Measurements from ENCODE around the gene TFEB. TPM values are rescaled to one million over a fixed set of nuclear protein-coding genes. Genes with fewer than 3 reads are reported as not detected.

The TFEB gene
- total RNA-seq, 2 donors from 2014 or later, result 4.9 to 10.1 TPM

DNA sequence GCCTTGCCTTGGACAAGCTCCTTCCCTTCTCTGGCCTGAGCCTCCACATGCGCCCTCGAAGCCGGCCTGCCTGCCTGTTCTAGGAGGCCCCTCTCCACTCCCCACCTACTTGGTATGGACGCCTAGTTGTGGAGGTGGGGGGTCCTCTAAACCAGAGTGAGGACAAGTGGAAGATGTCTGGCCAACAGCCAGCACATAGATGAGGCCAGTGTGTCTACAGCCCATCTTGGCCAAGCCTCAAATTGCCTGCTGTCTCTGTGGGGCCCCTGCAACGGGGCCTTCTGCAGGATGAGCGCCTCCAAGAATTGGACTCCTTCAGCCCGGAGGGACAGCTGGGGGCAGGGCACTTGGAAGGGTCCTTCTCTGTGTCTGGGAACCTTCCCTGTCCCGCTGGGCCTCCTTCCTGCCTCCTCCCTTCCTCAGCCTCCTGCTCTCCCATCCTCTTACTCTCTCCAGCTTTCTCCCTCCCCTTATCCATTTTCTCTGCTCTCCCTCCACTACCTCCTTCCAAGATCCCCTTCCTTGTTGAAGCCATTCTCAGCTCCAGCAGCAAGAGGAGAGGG, 95.5 kb downstream of the TFEB start:
- Histone ChIP-seq H3K27me3 (peaks cover 0 to 25% of the 10 kb centered on the region in 2 donors), H3K36me3 (replicated peaks in 1 of 2; ENCODE audit: insufficient read depth in 1 of 2, low read depth in 2 of 2) (no peaks in the 10 kb centered on the region), H3K27ac (no peak overlapping the region), H3K4me3 (no peak overlapping the region), H3K9me3 (no peaks in the 10 kb centered on the region), H3K4me1 (peaks cover 25% of the 10 kb centered on the region)
- intact Hi-C loops (cut with DNase I), result no loop called here
- DNase-seq (no peak), ATAC-seq (no peak)
- TF ChIP-seq, protein P1, sequence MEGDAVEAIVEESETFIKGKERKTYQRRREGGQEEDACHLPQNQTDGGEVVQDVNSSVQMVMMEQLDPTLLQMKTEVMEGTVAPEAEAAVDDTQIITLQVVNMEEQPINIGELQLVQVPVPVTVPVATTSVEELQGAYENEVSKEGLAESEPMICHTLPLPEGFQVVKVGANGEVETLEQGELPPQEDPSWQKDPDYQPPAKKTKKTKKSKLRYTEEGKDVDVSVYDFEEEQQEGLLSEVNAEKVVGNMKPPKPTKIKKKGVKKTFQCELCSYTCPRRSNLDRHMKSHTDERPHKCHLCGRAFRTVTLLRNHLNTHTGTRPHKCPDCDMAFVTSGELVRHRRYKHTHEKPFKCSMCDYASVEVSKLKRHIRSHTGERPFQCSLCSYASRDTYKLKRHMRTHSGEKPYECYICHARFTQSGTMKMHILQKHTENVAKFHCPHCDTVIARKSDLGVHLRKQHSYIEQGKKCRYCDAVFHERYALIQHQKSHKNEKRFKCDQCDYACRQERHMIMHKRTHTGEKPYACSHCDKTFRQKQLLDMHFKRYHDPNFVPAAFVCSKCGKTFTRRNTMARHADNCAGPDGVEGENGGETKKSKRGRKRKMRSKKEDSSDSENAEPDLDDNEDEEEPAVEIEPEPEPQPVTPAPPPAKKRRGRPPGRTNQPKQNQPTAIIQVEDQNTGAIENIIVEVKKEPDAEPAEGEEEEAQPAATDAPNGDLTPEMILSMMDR (IDR thresholded peaks at IDR 0.05), result no peak
- TF ChIP-seq POLR2A (IDR thresholded peaks at IDR 0.05), result no peak
- 71 to 97% methylated on average over 5 to 8 of the region's 8 CpGs for WGBS, 2 donors

DNA sequence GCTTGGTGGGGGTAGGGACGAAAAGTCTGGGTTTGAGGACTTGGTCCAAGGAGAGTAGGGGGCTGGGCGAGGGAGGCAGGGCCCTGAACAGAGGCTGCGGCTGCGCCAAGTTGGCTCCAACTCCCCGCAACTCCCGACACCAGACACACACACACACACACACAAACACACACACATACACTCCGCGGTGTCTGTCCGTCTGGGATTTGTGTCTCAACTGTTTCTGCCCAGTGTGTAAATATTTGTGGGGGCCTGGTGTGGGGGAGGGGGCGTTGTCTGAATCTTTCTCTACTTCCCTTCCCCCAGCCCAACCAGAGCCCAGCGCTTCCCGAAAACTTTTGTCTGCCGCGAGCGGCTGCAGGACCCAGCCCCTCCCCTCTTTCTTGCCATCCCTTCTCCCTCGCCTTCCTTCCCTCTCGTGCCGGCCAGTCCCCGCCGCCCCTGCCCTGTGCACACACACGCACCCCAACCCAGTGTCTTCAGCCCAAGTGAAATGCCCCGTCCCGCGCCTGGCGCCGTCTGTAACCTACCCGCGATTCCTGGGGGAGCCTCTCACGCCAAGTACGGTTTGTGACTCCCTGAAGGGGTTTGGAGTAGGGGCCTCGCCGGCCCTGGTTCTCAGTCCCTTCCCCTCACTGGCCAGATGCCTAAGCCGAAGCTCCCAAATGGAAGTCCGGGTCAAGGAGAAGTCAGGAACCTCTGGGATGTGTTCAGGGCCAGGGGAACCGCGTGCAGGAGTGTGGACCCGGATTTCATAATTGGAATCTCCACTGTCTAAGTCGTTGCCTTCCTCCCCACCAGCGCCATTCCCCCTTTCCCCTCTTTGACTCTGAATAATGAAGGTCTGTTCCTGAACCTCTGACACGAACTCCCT, 96.2 kb downstream of the TFEB start:
- Histone ChIP-seq H3K9me3 (no peaks in the 10 kb centered on the region), H3K27ac (no peak overlapping the region), H3K27me3 (peaks cover 0 to 25% of the 10 kb centered on the region in 2 donors), H3K4me1 (peaks cover 25% of the 10 kb centered on the region), H3K36me3 (replicated peaks in 1 of 2; ENCODE audit: insufficient read depth in 1 of 2, low read depth in 2 of 2) (no peaks in the 10 kb centered on the region), H3K4me3 (no peak overlapping the region)
- ATAC-seq (no peak), DNase-seq (peak in 1 of 4 donors; percentile 16)
- intact Hi-C loops (cut with DNase I), result no loop called here
- WGBS, 2 donors, result 42 to 52% methylated on average over 33 to 40 of the region's 40 CpGs
- TF ChIP-seq, protein P1 (IDR thresholded peaks at IDR 0.05), result no peak
- TF ChIP-seq POLR2A (IDR thresholded peaks at IDR 0.05), result no peak

DNA sequence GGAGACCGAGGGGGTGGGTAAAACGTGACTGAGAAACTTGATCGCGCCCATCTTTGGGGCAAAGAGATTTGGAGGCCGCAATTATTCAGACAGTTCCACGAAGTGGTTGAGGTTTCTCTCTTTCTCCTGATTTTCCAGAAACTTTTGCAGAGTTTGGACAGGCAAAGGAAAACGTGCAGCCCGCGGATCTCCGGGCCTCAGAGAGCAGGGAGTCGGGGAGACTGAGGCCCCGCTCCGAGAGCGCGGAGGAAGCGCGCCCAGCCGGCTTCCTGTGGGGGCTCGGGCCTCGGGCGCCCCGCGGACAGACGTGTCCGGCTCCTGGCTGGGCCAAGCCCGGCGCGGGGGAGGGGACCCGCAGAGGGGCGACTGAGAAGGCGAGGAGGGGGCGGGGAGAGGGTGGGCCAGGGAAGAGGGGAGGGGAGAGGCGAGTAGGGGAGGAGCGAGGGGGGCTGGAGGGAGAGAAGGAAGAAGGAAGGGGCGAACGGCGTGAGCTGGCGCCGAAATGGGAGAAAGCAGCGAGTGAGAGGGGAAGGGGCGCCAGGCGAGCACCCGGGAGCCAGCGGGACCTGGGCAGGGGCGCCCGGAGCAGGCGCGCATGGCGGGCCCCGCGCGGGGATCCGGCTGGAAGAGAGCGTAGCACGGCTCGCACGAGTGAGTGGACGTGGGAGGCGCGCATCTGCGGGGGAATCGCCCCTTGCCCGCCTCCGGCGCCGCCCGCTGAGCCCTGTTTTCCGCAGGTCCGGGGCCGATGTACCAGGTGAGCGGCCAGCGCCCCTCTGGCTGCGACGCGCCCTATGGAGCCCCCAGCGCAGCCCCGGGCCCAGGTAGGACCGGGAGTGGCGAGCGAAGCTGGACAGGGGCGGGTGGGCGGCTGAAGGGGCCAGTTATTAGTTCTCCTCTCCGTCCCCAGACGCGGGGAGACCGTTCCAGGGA, 97.1 kb downstream of the TFEB start, which contains the start of gene MDFI:
TSS of gene MDFI (plus strand) at position 467 of the 933 bp plus-strand sequence. CDS start at position 749, 282 bp downstream.
- Histone ChIP-seq H3K27ac (peak within 1 kb of the TSS in 1 of 4 donors; percentile 21), H3K36me3 (replicated peaks in 1 of 2; ENCODE audit: insufficient read depth in 1 of 2, low read depth in 2 of 2) (no peaks in the 10 kb centered on the region), H3K27me3 (peaks cover 0 to 25% of the 10 kb centered on the region in 2 donors), H3K4me1 (peaks cover 25% of the 10 kb centered on the region), H3K4me3 (peak within 1 kb of the TSS in 1 of 2 donors; percentile 7), H3K9me3 (no peaks in the 10 kb centered on the region)
- no peak for TF ChIP-seq POLR2A (IDR thresholded peaks at IDR 0.05)
- TF ChIP-seq, protein P1 (IDR thresholded peaks at IDR 0.05), result no peak
- intact Hi-C loops (cut with DNase I), result no loop called here
- DNase-seq, result no peak
- 2 to 3% methylated on average over 57 to 77 of the region's 86 CpGs for WGBS, 2 donors
- ATAC-seq, result no peak

DNA sequence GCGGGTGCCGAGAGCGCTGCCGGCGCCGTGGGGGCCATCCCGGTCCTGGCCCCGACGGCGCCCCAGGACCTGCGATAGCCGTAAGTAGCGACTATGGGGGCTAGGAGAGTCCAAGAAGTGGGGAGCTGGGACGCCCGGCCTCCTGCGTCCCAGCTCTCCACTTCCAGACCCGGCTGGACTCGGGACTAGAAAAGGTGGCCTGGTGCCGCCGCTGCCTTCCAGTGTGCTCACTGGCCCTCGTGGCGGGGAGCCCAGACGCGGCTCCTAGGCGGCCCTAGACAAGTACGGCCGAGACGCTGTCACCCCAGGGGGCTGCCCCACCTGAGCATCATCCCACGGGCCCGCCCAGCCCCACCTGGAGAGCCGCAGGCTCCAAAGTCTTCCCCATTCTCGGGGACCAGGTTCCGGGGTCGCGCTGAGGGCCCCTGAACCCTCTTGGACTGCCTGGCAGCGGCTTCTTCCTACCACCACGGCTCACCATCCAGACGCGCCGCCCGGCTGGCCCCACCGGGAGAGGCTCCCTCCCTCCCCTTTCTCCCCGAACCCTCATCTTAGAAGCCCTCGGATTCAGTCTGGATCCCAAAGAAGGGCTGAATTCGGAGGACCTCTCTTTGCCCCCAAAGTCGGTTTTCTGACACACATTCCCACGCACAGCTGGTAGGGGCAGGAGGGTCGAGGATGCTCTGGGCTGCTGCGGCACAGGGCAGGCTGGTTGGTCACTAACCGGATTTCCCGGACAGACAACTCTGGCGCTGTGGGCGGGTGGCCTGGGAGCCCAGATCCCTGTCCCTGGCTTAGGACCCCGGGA, 98.0 kb downstream of the TFEB start:
- Histone ChIP-seq H3K4me3 (no peak overlapping the region), H3K9me3 (no peaks in the 10 kb centered on the region), H3K27ac (no peak overlapping the region), H3K27me3 (peaks cover 0 to 25% of the 10 kb centered on the region in 2 donors), H3K36me3 (replicated peaks in 1 of 2; ENCODE audit: insufficient read depth in 1 of 2, low read depth in 2 of 2) (no peaks in the 10 kb centered on the region), H3K4me1 (peaks cover 25% of the 10 kb centered on the region)
- TF ChIP-seq, protein P1 (IDR thresholded peaks at IDR 0.05), result no peak
- ATAC-seq, result peak; percentile 14
- DNase-seq, result peak in 3 of 4 donors; percentile 18 to 32 (median 20)
- 8 to 12% methylated on average over 17 to 44 of the region's 54 CpGs for WGBS, 2 donors
- intact Hi-C loops (cut with DNase I), result no loop called here
